ENCODE data around the gene HADHA.

The HADHA gene

DNA sequence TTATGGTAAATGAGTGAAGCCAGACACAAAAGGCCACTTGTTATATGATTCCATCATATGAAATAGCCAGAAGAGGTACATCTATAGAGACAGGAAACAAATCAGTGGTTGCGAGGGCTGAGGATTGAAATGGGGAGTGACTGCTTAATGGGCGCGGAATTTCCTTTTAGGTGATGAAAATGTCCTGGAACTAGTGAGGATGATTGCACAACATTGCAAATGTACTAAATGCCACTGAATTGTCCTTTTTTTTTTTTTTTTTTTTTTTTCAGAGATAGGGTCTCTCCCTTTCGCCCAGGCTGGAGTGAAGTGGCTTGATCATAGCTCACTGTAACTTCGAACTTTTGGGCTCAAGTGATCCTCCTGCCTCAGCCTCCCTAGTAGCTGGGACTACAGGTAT is 86.9 kb downstream of the HADHA start:
- Mint-ChIP-seq H3K27ac (no peak overlapping the region), H3K4me1 (no peaks in the 10 kb centered on the region), H3K4me3 (no peak overlapping the region), H3K9me3 (no peaks in the 10 kb centered on the region), H3K27me3 (no peaks in the 10 kb centered on the region), H3K36me3 (no peaks in the 10 kb centered on the region)

DNA sequence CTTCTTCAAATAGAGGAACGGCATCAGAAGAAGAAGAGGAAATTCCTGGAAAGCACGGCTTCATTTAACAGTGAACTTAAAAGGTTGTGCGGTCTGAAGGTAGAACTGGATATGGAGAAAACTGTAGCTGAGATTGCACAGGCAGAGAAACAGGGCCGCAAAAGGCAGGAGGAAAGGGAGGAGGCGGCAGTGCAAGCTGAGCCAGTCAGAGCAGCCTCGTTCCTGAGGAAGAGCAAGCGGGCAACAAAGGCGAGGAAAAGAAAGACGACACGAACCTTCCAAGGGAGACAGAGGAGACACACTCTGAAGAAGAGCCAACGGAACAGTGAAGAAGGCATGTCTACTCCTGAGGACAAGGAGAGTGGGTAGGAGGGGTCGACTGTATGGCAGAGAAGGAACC is 94.2 kb downstream of the HADHA start:
- Mint-ChIP-seq H3K27me3 (peaks cover 15% of the 10 kb centered on the region), H3K4me1 (peaks cover under 1% of the 10 kb centered on the region), H3K9me3 (no peaks in the 10 kb centered on the region), H3K4me3 (no peak overlapping the region), H3K36me3 (no peaks in the 10 kb centered on the region), H3K27ac (no peak overlapping the region)

DNA sequence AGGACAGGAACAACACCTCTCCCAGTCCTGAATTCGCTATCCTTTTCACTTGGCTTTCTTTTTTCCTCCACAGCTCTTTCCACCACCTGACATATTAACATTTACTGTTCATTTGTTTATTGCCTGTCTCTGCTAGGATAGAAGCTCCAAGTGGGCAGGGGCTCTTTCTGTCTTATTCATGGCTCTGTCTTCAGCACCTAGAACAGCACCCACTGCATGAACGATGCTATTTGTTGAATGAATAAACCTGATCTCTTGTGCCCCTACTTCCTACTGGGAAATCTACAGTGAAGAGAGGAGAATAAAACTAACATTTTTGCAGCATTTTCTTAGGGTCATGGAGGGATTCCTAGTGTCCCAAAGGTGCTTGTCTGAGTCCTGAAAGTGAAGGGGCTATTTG is 95.9 kb downstream of the HADHA start:
- H3K4me1 Mint-ChIP-seq, result peaks cover 5% of the 10 kb centered on the region
- H3K27me3 Mint-ChIP-seq, result peaks cover 15% of the 10 kb centered on the region
- no peaks in the 10 kb centered on the region for H3K36me3 Mint-ChIP-seq
- H3K9me3 Mint-ChIP-seq, result no peaks in the 10 kb centered on the region
- H3K4me3 Mint-ChIP-seq, result no peak overlapping the region
- no peak overlapping the region for H3K27ac Mint-ChIP-seq

DNA sequence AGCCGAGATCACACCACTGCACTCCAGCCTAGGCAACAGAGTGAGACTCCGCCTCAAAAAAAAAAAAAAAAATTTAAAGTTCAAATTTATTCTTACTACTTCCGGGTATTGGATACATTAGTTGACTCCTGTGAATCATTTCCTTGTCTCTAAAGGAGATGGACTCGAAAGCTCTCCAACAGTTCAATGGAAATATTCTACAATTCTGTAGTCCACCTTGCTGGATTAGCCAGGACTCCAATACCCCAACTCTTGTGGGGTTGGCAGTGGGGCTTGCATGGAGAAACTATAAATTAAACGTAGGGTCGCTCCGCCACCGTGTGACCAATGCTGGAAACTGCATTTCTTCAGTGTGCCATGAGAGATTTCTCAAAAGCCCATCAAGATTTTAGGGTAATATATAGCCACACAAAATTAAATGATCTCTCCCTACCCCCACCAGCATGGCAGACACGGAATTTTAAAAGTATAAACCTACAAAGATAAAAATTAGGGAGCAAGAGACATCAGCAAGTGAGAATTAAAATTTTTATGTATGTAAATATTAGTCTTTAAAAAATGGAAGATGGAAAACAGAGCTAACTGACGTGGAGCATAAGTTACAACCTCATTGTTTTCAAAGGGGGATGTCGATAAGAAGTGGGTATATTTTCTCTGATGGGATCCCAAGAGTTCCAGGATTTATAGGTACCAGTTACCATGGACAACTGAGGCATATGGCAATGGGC is 99.3 kb downstream of the HADHA start:
- H3K9me3 Mint-ChIP-seq, result no peaks in the 10 kb centered on the region
- no peak overlapping the region for H3K4me3 Mint-ChIP-seq
- H3K27ac Mint-ChIP-seq, result no peak overlapping the region
- H3K27me3 Mint-ChIP-seq, result peaks cover 6% of the 10 kb centered on the region
- H3K36me3 Mint-ChIP-seq, result no peaks in the 10 kb centered on the region
- peaks cover 5% of the 10 kb centered on the region for H3K4me1 Mint-ChIP-seq

DNA sequence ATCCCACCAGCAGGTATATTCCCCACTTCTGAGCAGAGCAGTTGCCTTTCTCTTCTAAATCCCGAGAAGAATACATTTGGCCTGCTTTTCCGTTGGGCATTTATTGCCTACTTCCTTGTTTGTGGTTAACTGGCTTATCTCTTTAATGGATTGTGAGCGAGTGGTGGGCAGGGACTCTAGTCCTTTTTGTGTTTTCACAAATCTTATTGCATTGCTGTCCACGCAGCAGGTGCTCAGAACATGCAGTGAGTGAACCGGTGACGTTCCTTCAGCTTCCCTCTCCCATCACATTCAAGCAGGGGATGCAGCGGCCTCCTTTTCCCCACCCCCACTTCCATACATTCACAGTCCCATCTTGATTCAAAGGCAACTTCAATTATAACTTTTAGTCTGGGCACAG is 100.4 kb downstream of the HADHA start:
- no peaks in the 10 kb centered on the region for H3K36me3 Mint-ChIP-seq
- H3K9me3 Mint-ChIP-seq, result no peaks in the 10 kb centered on the region
- H3K4me1 Mint-ChIP-seq, result peaks cover 5% of the 10 kb centered on the region
- H3K27me3 Mint-ChIP-seq, result no peaks in the 10 kb centered on the region
- no peak overlapping the region for H3K27ac Mint-ChIP-seq
- no peak overlapping the region for H3K4me3 Mint-ChIP-seq

DNA sequence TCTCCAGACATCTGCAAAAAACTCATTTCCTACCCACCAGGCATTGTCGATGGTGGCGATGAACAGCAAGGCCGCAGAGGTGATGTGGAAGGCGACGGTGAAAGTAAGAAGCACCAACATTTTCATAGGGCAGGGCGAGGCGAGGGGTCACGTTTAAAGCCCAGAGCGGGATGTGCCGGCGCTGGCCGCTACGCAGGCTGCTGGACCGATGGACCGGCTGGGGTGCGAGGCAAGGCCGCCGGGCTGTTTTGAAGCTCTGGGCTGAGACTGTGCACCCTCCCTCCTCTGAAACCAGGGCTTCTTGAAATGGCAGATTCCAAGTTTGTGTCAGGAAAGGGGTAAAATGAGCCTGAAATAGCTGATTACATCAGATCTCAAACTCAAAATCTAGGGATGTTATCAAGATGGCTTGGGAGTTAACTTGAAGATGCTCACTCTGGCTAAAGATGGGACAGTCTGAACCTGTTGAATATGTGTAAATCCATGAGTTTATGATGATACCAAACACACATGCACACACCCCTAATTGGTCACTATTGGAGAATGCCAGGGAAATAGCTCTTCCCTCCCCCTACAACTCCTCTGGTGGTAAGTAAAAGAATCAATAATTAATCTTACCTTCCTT is 103.2 kb downstream of the HADHA start:
- peak overlapping the region; percentile 56 for H3K27ac Mint-ChIP-seq
- peaks cover 3% of the 10 kb centered on the region for H3K36me3 Mint-ChIP-seq
- H3K4me3 Mint-ChIP-seq, result no peak overlapping the region
- no peaks in the 10 kb centered on the region for H3K9me3 Mint-ChIP-seq
- H3K27me3 Mint-ChIP-seq, result no peaks in the 10 kb centered on the region
- peaks cover 5% of the 10 kb centered on the region for H3K4me1 Mint-ChIP-seq

All from activated naive CD4-positive, alpha-beta T cell treated with anti-CD3 and anti-CD28 coated beads, Interleukin-2, amount 50 U/mL, for 24 hours (primary cell).